GM12801 (cell line): ENCODE data around the gene ANAPC16.

Experiments used
- TF ChIP-seq, protein P1 (sequence below): IDR thresholded peaks from one replicate; pipeline ENCODE4 v1.5.1; 2011; ENCODE audit warnings: control low read depth; ENCODE audit not compliant: insufficient read length; ENCODE audit errors: extremely low read depth

ANAPC16 gene

DNA sequence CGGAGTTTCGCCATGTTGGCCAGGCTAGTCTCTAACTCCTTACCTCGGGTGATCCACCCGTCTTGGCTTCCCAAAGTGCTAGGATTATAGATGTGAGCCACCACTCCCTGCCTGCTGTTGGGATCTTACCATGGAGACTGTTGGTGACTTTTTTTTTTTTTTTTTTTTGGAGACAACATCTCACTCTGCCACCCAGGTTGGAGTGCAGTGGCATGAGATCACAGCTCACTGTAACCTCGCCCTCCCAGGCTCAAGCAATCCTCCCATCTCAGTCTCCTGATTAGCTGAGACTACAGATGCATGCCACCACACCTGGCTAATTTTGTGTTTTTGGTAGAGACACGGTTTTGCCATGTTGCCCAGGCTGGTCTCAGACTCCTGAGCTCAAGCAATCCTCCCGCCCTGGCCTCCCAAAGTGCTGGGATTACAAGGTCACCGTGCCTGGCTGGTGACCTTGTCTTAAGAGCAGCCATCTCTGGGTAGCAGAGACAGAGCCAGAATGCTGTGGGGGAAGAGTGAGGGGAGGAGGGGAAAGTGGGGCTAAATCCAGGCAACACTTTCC, 26.0 kb downstream of the ANAPC16 start:
- TF ChIP-seq, protein P1, sequence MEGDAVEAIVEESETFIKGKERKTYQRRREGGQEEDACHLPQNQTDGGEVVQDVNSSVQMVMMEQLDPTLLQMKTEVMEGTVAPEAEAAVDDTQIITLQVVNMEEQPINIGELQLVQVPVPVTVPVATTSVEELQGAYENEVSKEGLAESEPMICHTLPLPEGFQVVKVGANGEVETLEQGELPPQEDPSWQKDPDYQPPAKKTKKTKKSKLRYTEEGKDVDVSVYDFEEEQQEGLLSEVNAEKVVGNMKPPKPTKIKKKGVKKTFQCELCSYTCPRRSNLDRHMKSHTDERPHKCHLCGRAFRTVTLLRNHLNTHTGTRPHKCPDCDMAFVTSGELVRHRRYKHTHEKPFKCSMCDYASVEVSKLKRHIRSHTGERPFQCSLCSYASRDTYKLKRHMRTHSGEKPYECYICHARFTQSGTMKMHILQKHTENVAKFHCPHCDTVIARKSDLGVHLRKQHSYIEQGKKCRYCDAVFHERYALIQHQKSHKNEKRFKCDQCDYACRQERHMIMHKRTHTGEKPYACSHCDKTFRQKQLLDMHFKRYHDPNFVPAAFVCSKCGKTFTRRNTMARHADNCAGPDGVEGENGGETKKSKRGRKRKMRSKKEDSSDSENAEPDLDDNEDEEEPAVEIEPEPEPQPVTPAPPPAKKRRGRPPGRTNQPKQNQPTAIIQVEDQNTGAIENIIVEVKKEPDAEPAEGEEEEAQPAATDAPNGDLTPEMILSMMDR, result no peak

DNA sequence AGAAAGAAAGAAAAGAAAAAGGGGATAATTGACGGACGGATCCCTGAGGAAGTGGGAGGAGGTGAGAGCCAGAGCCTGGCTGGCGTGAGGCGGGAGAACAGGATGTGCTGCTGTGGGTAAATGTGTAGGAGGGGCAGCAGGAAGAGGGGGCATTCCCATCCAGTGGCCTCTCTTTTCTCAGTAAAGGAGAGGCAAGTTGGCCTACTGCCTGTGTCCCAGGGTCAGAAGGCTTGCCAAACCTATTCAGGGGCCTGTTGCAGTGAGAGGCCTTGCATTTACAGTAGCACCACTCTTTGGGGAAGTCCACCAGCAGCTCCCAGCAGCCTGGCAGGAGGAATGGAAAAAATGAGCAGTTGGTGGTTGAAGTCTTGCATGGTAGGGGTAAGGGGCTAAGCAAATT, 26.9 kb downstream of the ANAPC16 start:
- TF ChIP-seq, protein P1, result no peak

DNA sequence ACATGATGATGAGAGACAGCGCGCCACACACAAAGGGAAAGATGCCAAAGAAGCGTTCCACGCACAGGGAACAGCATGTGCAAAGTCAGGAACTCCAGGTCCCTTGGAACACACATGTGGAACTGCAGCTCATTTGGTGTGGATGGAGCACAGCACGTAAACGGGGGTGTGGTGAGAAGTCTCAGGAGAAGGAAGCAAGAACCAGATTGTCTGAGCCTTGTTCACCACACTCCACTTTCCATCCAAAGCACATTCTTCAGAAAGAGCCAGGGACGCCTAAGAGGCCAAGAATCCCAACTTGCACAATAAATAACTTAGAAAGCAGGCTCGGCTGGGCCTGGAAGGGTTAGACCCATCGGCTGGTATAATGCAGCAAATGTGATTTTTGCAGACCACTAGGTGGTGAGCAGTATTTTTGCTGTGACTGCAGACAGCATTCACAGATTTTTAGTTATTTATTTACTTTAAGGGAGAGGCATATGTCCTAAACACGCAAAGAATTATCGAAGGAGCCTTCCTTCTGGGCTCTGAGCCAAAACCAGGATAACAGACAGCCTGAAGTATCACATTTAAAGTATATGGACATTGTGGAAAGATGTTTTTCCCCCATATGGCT, 28.1 kb downstream of the ANAPC16 start:
- TF ChIP-seq, protein P1, result no peak

DNA sequence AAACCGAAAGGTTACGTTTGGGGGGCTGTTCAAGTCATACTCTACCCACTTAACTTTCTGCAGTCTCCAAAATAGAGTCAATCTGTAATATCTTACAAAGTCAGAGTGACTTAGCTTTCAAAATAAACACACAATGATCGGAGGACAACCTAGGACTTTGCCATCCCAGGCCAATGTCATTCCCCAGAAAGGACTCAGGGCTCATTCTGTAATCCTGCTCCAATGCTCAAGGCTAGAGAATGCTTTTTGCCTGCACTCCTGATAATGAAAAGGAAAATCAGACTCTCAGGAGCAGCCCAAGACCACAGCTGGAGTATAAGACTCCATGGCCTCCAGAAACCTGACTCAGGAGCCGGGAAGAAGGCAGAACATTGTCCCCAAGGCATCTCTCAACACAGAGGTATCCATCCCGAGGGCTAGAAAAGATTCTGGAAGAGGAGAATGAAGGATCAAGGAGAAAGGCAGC, 28.8 kb downstream of the ANAPC16 start:
- TF ChIP-seq, protein P1, result no peak

DNA sequence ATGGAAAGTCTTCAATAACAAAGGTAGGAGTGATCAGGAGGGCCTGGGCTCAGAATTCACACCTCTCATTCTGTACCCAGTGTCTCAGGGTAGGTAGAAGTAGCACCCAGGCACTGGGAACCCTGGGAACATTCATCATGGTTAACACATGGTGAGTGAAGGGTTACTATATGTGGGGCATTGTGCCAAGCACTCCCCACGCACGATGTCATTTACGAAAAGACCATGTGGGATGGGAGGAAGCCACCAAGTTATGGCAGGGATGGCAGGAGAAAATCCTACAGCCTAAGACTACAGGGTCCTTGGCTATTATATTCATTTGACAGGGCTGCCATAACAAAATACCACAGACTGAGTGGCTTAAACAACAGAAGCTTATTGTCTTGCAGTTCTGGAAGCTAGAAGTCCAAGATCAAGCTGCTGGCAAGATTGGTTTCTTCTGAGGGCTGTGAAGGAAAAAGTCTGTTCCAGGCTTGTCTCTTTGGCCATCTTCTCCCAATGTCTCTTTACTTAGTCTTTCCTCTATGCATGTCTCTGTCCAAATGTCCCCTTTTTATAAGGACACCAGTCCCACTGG, 30.2 kb downstream of the ANAPC16 start:
- TF ChIP-seq, protein P1, result no peak

DNA sequence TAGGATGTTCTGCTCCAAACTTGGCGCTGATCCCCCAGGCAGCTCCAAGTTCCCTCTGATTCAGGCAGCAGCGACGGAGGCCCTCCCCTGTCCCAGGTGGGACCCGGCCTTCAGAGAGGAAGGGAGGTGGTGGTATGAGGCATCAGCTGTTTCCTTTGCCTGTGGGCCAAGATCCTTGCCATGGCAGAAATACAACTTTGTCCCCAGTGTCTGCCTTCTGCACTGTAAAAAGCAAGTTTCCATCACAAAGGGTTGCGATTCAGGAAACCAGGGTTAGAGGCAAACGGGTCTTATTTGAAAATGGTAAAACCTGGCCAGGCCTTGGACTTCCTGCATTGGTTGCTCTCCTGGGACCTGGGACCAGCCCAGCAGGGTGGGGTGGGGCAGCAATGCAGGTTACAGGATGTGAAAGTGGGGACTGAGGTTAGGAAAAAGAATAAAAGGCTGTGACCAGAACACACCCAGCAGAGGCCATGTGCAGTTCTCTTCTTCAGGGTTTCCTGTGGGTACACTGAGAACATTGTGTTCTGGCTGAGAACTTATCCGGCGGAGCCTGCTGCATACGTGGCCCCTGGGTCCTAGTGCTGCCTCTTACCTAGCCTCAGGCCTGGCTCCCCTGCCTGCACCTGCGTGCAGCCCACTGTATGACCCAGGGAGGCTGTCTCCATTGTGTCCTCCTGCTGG, 32.8 kb downstream of the ANAPC16 start:
- TF ChIP-seq, protein P1, result no peak

DNA sequence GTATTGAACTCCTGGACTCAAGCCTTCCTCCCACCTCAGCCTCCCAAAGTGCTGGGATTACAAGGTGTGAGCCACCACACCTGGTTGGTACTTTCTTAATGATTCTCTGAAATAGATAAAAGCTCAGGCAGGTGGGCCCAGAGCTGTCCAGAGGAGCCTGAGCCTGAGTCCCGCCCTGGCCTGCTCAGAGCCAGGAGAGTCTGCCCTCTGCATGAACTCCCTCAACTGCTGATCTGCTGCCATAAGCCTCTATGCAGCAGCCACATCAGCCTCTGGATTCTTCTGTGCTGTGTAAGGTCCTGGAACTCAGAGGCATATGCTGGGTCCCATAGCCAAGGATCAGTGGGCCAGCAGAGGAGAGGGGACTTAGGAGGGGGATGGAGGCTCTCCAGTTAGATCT, 34.9 kb downstream of the ANAPC16 start:
- TF ChIP-seq, protein P1, result no peak
